ENCODE results near the gene TSHR.

TSHR gene

DNA sequence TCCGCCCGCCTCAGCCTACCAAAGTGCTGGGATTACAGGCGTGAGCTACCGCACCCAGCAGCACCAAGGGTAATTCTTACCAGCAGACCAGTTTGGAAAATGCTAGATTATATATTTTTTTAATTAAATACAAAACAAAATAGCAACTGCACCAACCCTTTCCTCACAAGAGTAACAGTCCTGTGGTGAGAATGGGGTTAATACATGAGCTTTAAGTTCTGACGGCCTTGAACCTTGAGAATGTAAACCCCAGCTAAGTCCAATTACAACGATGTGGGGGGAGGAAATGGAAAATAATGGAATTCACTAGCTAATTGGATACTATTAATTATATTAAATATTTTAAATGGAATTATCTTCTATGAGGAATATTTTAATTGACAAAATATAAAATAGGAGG is 183.0 kb downstream of the TSHR start:
- Histone ChIP-seq H3K27me3 (replicated peaks; ENCODE audit: control insufficient read depth, insufficient read depth, low read length, poor library complexity, severe bottlenecking) (no peaks in the 10 kb centered on the region), H3K27ac (ENCODE audit: insufficient read depth, low read length, poor library complexity, severe bottlenecking) (no peak overlapping the region), H3K4me1 (ENCODE audit: control insufficient read depth, insufficient read depth, low read length, poor library complexity, severe bottlenecking) (no peaks in the 10 kb centered on the region), H3K9me3 (ENCODE audit: control insufficient read depth, low read length) (no peaks in the 10 kb centered on the region), H3K36me3 (ENCODE audit: control insufficient read depth, insufficient read depth, low read length) (no peaks in the 10 kb centered on the region), H3K4me3 (ENCODE audit: insufficient read depth, low read depth, low read length, poor library complexity, severe bottlenecking) (no peak overlapping the region)
- DNase-seq = no peak

DNA sequence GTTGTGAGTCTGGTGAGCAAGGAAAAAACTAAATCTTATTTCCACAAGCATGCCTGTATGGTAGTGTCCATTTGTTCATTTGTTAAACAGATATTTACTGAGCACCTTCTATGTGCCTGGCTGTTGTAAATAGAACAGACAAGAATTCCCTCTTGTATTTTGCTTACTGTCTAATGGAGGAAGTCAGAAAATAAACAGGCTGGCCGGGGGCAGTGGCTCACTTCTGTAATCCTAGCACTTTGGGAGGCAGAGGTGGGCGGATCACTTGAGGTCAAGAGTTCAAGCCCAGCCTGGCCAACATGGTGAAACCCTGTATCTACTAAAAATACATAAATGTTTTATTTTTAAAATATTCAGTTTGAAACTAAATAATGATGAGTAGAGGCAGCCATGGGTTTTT is 186.0 kb downstream of the TSHR start:
- Histone ChIP-seq H3K36me3 (ENCODE audit: control insufficient read depth, insufficient read depth, low read length) (no peaks in the 10 kb centered on the region), H3K4me1 (ENCODE audit: control insufficient read depth, insufficient read depth, low read length, poor library complexity, severe bottlenecking) (no peaks in the 10 kb centered on the region), H3K4me3 (ENCODE audit: insufficient read depth, low read depth, low read length, poor library complexity, severe bottlenecking) (no peak overlapping the region), H3K27me3 (replicated peaks; ENCODE audit: control insufficient read depth, insufficient read depth, low read length, poor library complexity, severe bottlenecking) (no peaks in the 10 kb centered on the region), H3K27ac (ENCODE audit: insufficient read depth, low read length, poor library complexity, severe bottlenecking) (no peak overlapping the region), H3K9me3 (ENCODE audit: control insufficient read depth, low read length) (no peaks in the 10 kb centered on the region)
- no peak for DNase-seq

DNA sequence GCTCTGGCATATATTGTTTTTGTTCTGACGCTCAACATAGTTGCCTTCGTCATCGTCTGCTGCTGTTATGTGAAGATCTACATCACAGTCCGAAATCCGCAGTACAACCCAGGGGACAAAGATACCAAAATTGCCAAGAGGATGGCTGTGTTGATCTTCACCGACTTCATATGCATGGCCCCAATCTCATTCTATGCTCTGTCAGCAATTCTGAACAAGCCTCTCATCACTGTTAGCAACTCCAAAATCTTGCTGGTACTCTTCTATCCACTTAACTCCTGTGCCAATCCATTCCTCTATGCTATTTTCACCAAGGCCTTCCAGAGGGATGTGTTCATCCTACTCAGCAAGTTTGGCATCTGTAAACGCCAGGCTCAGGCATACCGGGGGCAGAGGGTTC is 188.4 kb downstream of the TSHR start:
- H3K27ac ChIP-seq (ENCODE audit: insufficient read depth, low read length, poor library complexity, severe bottlenecking) = no peak overlapping the region
- H3K9me3 ChIP-seq (ENCODE audit: control insufficient read depth, low read length) = no peaks in the 10 kb centered on the region

DNA sequence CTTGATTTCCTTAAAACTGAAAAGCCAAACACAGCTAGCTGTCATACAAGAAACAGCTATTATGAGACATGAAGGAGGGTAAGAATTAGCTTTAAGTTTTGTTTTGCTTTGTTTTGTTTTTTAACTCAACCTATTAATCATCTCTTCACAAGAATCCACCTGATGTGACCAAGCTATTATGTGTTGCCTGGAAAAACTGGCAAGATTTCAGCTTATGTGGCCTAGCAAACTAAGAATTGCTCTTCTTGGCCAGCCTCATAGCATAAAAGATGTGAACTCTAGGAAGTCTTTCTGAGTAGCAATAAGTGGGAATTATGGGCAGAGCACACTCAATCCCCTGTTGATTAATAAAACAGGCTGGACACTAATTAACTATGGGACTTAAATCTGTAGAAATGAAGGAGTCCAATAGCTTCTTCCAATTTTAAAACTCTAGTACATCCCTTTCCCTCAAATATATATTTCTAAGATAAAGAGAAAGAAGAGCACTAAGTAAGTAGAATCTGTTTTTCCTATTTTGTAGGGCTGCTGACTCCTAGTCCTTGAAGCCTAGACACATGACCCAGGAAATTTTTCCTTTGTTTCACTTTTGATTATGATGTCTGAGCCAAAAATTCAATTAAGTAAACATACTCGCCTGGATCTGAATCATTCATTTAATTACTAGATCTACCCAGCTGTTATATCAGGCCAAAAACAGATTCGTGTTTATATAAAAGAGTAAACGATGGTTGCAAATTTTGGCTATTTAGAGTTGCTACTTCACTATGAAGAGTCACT is 189.6 kb downstream of the TSHR start:
- Histone ChIP-seq H3K27me3 (replicated peaks; ENCODE audit: control insufficient read depth, insufficient read depth, low read length, poor library complexity, severe bottlenecking) (no peaks in the 10 kb centered on the region), H3K36me3 (ENCODE audit: control insufficient read depth, insufficient read depth, low read length) (no peaks in the 10 kb centered on the region), H3K4me1 (ENCODE audit: control insufficient read depth, insufficient read depth, low read length, poor library complexity, severe bottlenecking) (no peaks in the 10 kb centered on the region), H3K27ac (ENCODE audit: insufficient read depth, low read length, poor library complexity, severe bottlenecking) (no peak overlapping the region), H3K4me3 (ENCODE audit: insufficient read depth, low read depth, low read length, poor library complexity, severe bottlenecking) (no peak overlapping the region), H3K9me3 (ENCODE audit: control insufficient read depth, low read length) (no peaks in the 10 kb centered on the region)
- DNase-seq = no peak

More for the DNA sequence above, 188.4 kb downstream of the TSHR start:
- Histone ChIP-seq H3K4me3 (ENCODE audit: insufficient read depth, low read depth, low read length, poor library complexity, severe bottlenecking) (no peak overlapping the region), H3K36me3 (ENCODE audit: control insufficient read depth, insufficient read depth, low read length) (no peaks in the 10 kb centered on the region), H3K27me3 (replicated peaks; ENCODE audit: control insufficient read depth, insufficient read depth, low read length, poor library complexity, severe bottlenecking) (no peaks in the 10 kb centered on the region), H3K4me1 (ENCODE audit: control insufficient read depth, insufficient read depth, low read length, poor library complexity, severe bottlenecking) (no peaks in the 10 kb centered on the region)
- no peak for DNase-seq

DNA sequence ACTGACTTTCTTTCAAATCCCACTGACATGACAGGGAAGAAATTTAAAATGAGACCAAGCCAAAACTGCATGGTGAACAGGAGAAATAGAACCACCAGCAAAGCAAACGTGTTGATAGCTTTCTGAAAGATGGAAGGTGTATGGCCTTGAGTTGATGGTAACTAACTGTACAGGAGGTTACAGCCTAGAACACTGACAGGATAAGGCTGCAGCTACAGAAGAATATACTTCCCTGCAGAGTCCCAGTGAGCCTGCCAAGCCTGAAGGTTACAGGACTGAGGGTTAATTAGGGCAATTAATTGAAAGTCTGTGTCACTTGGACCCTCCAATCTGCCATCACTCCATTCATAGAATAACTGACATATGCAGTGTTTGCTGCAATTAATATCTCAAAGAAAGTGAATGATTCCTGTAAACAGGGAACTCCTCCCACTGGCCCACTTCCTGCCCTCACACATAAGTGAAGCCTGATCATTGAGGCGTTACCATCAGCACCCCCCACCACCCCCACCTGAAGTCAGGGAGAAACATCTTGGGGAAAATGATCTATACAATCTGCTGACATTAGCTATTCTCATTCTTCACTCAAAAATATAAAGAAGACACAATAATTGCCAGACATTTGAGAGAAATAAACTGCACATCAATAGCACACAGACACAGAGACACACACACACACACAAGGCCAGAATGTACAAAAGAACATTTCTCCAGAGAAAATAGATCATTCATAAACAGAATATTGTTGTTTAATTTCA is 191.9 kb downstream of the TSHR start:
- H3K9me3 ChIP-seq (ENCODE audit: control insufficient read depth, low read length) = no peaks in the 10 kb centered on the region
- H3K36me3 ChIP-seq (ENCODE audit: control insufficient read depth, insufficient read depth, low read length) = no peaks in the 10 kb centered on the region
- H3K27ac ChIP-seq (ENCODE audit: insufficient read depth, low read length, poor library complexity, severe bottlenecking) = no peak overlapping the region
- DNase-seq = no peak
- no peaks in the 10 kb centered on the region for H3K27me3 ChIP-seq (replicated peaks; ENCODE audit: control insufficient read depth, insufficient read depth, low read length, poor library complexity, severe bottlenecking)
- no peaks in the 10 kb centered on the region for H3K4me1 ChIP-seq (ENCODE audit: control insufficient read depth, insufficient read depth, low read length, poor library complexity, severe bottlenecking)
- no peak overlapping the region for H3K4me3 ChIP-seq (ENCODE audit: insufficient read depth, low read depth, low read length, poor library complexity, severe bottlenecking)

DNA sequence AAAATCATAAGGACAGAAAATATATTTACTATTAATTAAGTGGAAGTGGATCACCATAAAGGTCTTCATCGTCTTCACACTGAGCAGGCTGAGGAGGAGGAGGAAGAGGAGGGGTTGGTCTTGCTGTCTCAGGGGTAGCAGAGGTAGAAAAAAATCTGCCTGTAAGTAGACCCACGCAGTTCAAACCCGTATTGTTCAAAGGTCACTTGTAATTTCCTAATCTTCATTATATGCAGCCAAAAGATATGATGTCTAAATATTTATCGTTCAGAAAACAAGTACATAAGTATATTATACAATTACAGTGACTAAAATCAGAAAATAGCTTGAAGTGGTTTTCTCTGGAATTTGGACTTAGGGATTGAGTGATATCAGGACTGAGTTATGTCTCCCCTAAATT is 193.2 kb downstream of the TSHR start:
- Histone ChIP-seq H3K4me3 (ENCODE audit: insufficient read depth, low read depth, low read length, poor library complexity, severe bottlenecking) (no peak overlapping the region), H3K4me1 (ENCODE audit: control insufficient read depth, insufficient read depth, low read length, poor library complexity, severe bottlenecking) (no peaks in the 10 kb centered on the region), H3K9me3 (ENCODE audit: control insufficient read depth, low read length) (no peaks in the 10 kb centered on the region), H3K27ac (ENCODE audit: insufficient read depth, low read length, poor library complexity, severe bottlenecking) (no peak overlapping the region), H3K27me3 (replicated peaks; ENCODE audit: control insufficient read depth, insufficient read depth, low read length, poor library complexity, severe bottlenecking) (no peaks in the 10 kb centered on the region), H3K36me3 (ENCODE audit: control insufficient read depth, insufficient read depth, low read length) (no peaks in the 10 kb centered on the region)
- no peak for DNase-seq

DNA sequence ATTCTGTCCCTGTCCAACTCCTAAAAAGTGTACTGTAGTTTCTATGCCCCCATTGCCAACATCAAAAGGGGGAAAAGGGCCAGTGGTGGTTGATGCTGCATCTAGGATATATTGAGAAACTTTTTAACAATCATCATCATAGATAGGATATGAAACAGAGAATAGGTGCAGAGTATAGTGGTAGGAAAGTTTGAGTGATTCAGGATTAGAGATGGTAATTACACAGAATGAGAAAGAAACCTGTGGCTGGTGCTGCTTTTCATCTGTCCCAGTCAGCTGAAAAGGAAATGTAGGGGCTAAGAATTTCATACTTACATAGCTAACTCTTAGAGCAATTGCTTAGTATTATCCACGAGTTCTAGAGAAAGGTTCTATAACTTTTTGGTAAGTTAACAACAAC is 197.8 kb downstream of the TSHR start:
- Histone ChIP-seq H3K4me1 (ENCODE audit: control insufficient read depth, insufficient read depth, low read length, poor library complexity, severe bottlenecking) (no peaks in the 10 kb centered on the region), H3K27me3 (replicated peaks; ENCODE audit: control insufficient read depth, insufficient read depth, low read length, poor library complexity, severe bottlenecking) (no peaks in the 10 kb centered on the region), H3K36me3 (ENCODE audit: control insufficient read depth, insufficient read depth, low read length) (no peaks in the 10 kb centered on the region), H3K9me3 (ENCODE audit: control insufficient read depth, low read length) (no peaks in the 10 kb centered on the region), H3K27ac (ENCODE audit: insufficient read depth, low read length, poor library complexity, severe bottlenecking) (no peak overlapping the region), H3K4me3 (ENCODE audit: insufficient read depth, low read depth, low read length, poor library complexity, severe bottlenecking) (no peak overlapping the region)
- no peak for DNase-seq

DNA sequence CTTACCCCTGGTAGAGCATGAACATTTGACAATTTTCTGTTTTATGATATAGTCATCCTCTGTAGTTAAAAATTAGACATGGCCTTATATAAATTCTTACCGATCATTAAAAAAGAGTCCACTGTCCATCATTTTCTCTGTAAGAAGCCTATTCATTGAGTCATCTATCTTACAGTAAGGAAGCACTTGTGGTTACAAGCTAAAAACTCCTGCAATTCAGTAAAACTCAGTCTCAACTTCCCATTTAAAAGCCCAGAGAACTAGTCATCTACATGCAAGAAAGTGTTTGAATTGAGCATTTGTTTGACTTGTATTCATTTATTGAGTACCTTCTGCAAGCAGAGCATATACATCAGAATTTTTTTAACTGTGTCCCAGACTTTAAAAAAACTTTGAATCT is 202.0 kb downstream of the TSHR start:
- Histone ChIP-seq H3K36me3 (ENCODE audit: control insufficient read depth, insufficient read depth, low read length) (no peaks in the 10 kb centered on the region), H3K27me3 (replicated peaks; ENCODE audit: control insufficient read depth, insufficient read depth, low read length, poor library complexity, severe bottlenecking) (no peaks in the 10 kb centered on the region), H3K4me3 (ENCODE audit: insufficient read depth, low read depth, low read length, poor library complexity, severe bottlenecking) (no peak overlapping the region), H3K27ac (ENCODE audit: insufficient read depth, low read length, poor library complexity, severe bottlenecking) (no peak overlapping the region), H3K4me1 (ENCODE audit: control insufficient read depth, insufficient read depth, low read length, poor library complexity, severe bottlenecking) (no peaks in the 10 kb centered on the region), H3K9me3 (ENCODE audit: control insufficient read depth, low read length) (no peaks in the 10 kb centered on the region)
- DNase-seq = no peak

DNA sequence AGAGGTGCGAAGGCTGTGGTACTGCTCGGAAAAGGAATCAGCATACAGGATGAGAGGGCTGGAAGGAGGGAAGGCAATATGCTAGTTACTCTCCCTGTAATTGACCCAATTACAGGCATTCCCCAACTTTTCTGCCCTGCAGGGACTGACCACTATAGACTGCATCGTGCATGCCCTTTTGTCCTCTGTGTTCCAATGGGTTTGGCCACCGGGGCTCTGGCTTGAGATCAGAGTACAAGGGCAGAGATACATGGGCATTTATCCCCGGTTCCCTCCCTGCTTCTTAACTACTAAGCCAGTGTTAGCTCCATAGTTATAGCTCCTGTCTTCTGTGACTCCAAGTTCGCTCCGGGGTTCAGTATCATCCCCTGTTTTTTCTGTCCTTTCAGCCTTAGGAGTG is 205.7 kb downstream of the TSHR start:
- no peaks in the 10 kb centered on the region for H3K4me1 ChIP-seq (ENCODE audit: control insufficient read depth, insufficient read depth, low read length, poor library complexity, severe bottlenecking)
- H3K4me3 ChIP-seq (ENCODE audit: insufficient read depth, low read depth, low read length, poor library complexity, severe bottlenecking) = no peak overlapping the region
- H3K27me3 ChIP-seq (replicated peaks; ENCODE audit: control insufficient read depth, insufficient read depth, low read length, poor library complexity, severe bottlenecking) = no peaks in the 10 kb centered on the region
- DNase-seq = no peak
- H3K27ac ChIP-seq (ENCODE audit: insufficient read depth, low read length, poor library complexity, severe bottlenecking) = no peak overlapping the region
- no peaks in the 10 kb centered on the region for H3K36me3 ChIP-seq (ENCODE audit: control insufficient read depth, insufficient read depth, low read length)
- H3K9me3 ChIP-seq (ENCODE audit: control insufficient read depth, low read length) = no peaks in the 10 kb centered on the region

DNA sequence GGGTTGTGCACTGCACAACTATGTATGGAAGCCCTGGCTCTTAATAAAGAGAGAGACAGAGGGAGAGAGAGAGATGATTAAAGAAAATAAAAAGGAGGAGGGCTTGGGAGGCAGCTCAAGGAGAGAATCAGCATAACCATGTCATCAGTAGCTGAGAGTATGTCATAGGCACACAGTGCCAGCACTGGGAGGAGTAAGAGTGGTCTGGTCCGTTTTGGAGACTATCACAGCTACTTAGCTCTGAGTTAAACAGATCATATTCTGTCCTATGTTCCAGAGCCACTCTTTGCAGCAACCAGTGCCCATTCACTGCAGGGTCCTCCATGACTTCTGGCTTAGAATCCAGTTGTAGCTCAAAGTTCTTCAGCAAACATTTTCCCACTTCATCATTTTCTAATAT is 206.3 kb downstream of the TSHR start:
- Histone ChIP-seq H3K4me3 (ENCODE audit: insufficient read depth, low read depth, low read length, poor library complexity, severe bottlenecking) (no peak overlapping the region), H3K4me1 (ENCODE audit: control insufficient read depth, insufficient read depth, low read length, poor library complexity, severe bottlenecking) (no peaks in the 10 kb centered on the region), H3K36me3 (ENCODE audit: control insufficient read depth, insufficient read depth, low read length) (no peaks in the 10 kb centered on the region), H3K9me3 (ENCODE audit: control insufficient read depth, low read length) (no peaks in the 10 kb centered on the region), H3K27me3 (replicated peaks; ENCODE audit: control insufficient read depth, insufficient read depth, low read length, poor library complexity, severe bottlenecking) (no peaks in the 10 kb centered on the region), H3K27ac (ENCODE audit: insufficient read depth, low read length, poor library complexity, severe bottlenecking) (no peak overlapping the region)
- no peak for DNase-seq
